Peyer's patch (tissue), 4 donors: ENCODE data around the gene TMEM150B. TPM values are rescaled to one million over a fixed set of nuclear protein-coding genes. Genes with fewer than 3 reads are reported as not detected.
A peak's percentile ranks its signal among the peaks of the same experiment; 100 is the strongest.

ENCODE experiments used
- DNase-seq, 3 donors: peaks; one replicate each; pipeline ENCODE4 v3.0.0-alpha.2; 2017 to 2019
- H3K27ac ChIP-seq, 4 donors: fragments of 200-600 bp; sonication (generic); one replicate each; pipeline ENCODE4 v1.5.1; 2016 to 2019
- H3K27me3 ChIP-seq, 2 donors: fragments of 200-600 bp; sonication (generic); one replicate each; pipeline ENCODE4 v1.5.1; 2019
- H3K36me3 ChIP-seq, 3 donors: fragments of 200-600 bp; sonication (generic); one replicate each; pipeline ENCODE4 v1.5.1; 2016 to 2019
- H3K4me1 ChIP-seq, 4 donors: fragments of 200-600 bp; sonication (generic); one replicate each; pipeline ENCODE4 v1.5.1; 2016 to 2019
- H3K4me3 ChIP-seq, 4 donors: fragments of 200-600 bp; sonication (generic); 1 replicate in 3 of 4; 2 replicates in 1 of 4; pipeline ENCODE4 v1.5.1; 2016 to 2019; ENCODE audit warnings: mild to moderate bottlenecking in 1 of 4
- H3K9me3 ChIP-seq, 4 donors: fragments of 200-600 bp; sonication (generic); one replicate each; pipeline ENCODE4 v1.5.1; 2016 to 2019; ENCODE audit warnings: mild to moderate bottlenecking in 1 of 4
- POLR2A ChIP-seq, 2 donors: fragments of 450-650 bp; IDR thresholded peaks; one replicate each; pipeline ENCODE4 v1.5.1; 2017; ENCODE audit warnings: antibody characterized with exemption in 2 of 2, mild to moderate bottlenecking in 2 of 2, moderate library complexity in 2 of 2
- total RNA-seq, 4 donors: library from RNA; depleted of rRNA; stranded (reverse); fragments of >200 nt; gene quantifications; one replicate each; pipeline ENCODE4 v1.1.0, GENCODE V29; 2016
- TF ChIP-seq, protein P1 (sequence below), 6 experiments: fragments of 450-650 bp in 4 of 6; fragments of 200-600 bp in 2 of 6; sonication (generic) in 1 of 6; IDR thresholded peaks; one replicate each; pipeline ENCODE4 v1.5.1; 2017 to 2019; ENCODE audit warnings: antibody characterized with exemption in 6 of 6, mild to moderate bottlenecking in 3 of 6, moderate library complexity in 1 of 6

The TMEM150B gene
- total RNA-seq, 4 donors from 2014 or later: 26.4 to 235 (median 199) TPM

GRCh38 chr19:55370305-55370988, 45.3 kb upstream of the TMEM150B start, which contains the start of gene IL11:
TSS of gene IL11 (minus strand) at chr19:55370463. CDS start at chr19:55370310, 153 bp downstream.
- Histone ChIP-seq H3K9me3 (no peaks in the 10 kb centered on the region), H3K27me3 (peaks cover 0 to 47% of the 10 kb centered on the region in 2 donors), H3K36me3 (no peaks in the 10 kb centered on the region), H3K4me1 (peaks cover 0 to 25% (median 8%) of the 10 kb centered on the region in 4 donors), H3K27ac (no peak within 1 kb of the TSS), H3K4me3 (peak within 1 kb of the TSS in 3 of 4 donors; percentile 36 to 44 (median 42))
- TF ChIP-seq, protein P1, sequence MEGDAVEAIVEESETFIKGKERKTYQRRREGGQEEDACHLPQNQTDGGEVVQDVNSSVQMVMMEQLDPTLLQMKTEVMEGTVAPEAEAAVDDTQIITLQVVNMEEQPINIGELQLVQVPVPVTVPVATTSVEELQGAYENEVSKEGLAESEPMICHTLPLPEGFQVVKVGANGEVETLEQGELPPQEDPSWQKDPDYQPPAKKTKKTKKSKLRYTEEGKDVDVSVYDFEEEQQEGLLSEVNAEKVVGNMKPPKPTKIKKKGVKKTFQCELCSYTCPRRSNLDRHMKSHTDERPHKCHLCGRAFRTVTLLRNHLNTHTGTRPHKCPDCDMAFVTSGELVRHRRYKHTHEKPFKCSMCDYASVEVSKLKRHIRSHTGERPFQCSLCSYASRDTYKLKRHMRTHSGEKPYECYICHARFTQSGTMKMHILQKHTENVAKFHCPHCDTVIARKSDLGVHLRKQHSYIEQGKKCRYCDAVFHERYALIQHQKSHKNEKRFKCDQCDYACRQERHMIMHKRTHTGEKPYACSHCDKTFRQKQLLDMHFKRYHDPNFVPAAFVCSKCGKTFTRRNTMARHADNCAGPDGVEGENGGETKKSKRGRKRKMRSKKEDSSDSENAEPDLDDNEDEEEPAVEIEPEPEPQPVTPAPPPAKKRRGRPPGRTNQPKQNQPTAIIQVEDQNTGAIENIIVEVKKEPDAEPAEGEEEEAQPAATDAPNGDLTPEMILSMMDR (IDR thresholded peaks at IDR 0.05): no peak
- TF ChIP-seq POLR2A (IDR thresholded peaks at IDR 0.05): no peak
- DNase-seq: no peak

- Histone ChIP-seq H3K27ac (no peak overlapping the region), H3K4me3 (peak overlapping the region in 3 of 4 donors; percentile 36 to 44 (median 42)), H3K36me3 (no peaks in the 10 kb centered on the region), H3K4me1 (peaks cover 0 to 25% (median 8%) of the 10 kb centered on the region in 4 donors), H3K9me3 (no peaks in the 10 kb centered on the region), H3K27me3 (peaks cover 0 to 47% of the 10 kb centered on the region in 2 donors)
- no peak for DNase-seq
- TF ChIP-seq, protein P1 (IDR thresholded peaks at IDR 0.05): no peak
- TF ChIP-seq POLR2A (IDR thresholded peaks at IDR 0.05): no peak
These were observed 44.6 kb upstream of the TMEM150B start for GRCh38 chr19:55369653-55370304.

GRCh38 chr19:55368701-55369563, 43.8 kb upstream of the TMEM150B start:
- peak overlapping the region in 3 of 4 donors; percentile 36 to 44 (median 42) for H3K4me3 ChIP-seq
- TF ChIP-seq, protein P1 (IDR thresholded peaks at IDR 0.05): no peak
- TF ChIP-seq POLR2A (IDR thresholded peaks at IDR 0.05): no peak
- no peak for DNase-seq
- no peaks in the 10 kb centered on the region for H3K36me3 ChIP-seq
- H3K9me3 ChIP-seq: no peaks in the 10 kb centered on the region
- no peak overlapping the region for H3K27ac ChIP-seq
- peaks cover 0 to 41% of the 10 kb centered on the region in 2 donors for H3K27me3 ChIP-seq
- H3K4me1 ChIP-seq: peaks cover 0 to 19% (median 6%) of the 10 kb centered on the region in 4 donors

GRCh38 chr19:55368106-55368505, 43.0 kb upstream of the TMEM150B start:
- DNase-seq: no peak
- TF ChIP-seq POLR2A (IDR thresholded peaks at IDR 0.05): no peak
- TF ChIP-seq, protein P1 (IDR thresholded peaks at IDR 0.05): no peak
- Histone ChIP-seq H3K27me3 (peaks cover 0 to 38% of the 10 kb centered on the region in 2 donors), H3K4me3 (no peak overlapping the region), H3K36me3 (no peaks in the 10 kb centered on the region), H3K9me3 (no peaks in the 10 kb centered on the region), H3K27ac (no peak overlapping the region), H3K4me1 (peaks cover 0 to 19% (median 6%) of the 10 kb centered on the region in 4 donors)

DNA sequence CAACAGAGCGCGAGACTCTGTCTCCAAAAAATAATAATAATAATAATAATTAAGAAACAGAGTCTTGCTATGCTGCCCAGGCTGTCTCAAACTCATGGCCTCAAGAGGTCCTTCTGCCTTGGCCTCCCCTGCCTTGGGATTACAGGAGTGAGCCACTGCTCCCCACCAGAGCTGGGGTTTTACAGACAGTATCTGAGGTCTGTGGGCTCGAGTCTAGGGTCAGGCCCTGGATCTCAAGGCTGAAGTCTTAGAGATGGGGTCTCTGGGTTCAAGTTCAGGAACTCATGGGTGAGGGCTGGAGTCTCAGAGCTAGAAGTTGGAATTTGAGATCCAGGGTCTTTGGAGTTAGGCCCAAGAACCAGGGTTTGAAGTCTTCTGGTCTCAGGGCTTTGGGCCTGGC, 41.6 kb upstream of the TMEM150B start:
- no peak for DNase-seq
- H3K9me3 ChIP-seq: no peaks in the 10 kb centered on the region
- H3K27ac ChIP-seq: no peak overlapping the region
- peaks cover 0 to 26% of the 10 kb centered on the region in 2 donors for H3K27me3 ChIP-seq
- no peak overlapping the region for H3K4me3 ChIP-seq
- no peaks in the 10 kb centered on the region for H3K36me3 ChIP-seq
- no peak for TF ChIP-seq POLR2A (IDR thresholded peaks at IDR 0.05)
- TF ChIP-seq, protein P1 (IDR thresholded peaks at IDR 0.05): no peak
- H3K4me1 ChIP-seq: peaks cover 0 to 19% (median 6%) of the 10 kb centered on the region in 4 donors
